ENCODE results near the gene ZNF467. TPM values are rescaled to one million over a fixed set of nuclear protein-coding genes. Genes with fewer than 3 reads are reported as not detected.

The ZNF467 gene
- total RNA-seq, 5 donors from 2014 or later (not counting 1 experiment from before 2014, with no cell fraction given): 3.0 to 5.3 (median 4.5) TPM

GRCh38 chr7:149732111-149732561 is 41.3 kb downstream of the ZNF467 start:
- Histone ChIP-seq H3K36me3 (ENCODE audit: control insufficient read depth in 2 of 2, extremely low read depth in 1 of 2, insufficient read depth in 1 of 2, low read length in 1 of 2) (peaks cover 16 to 24% of the 10 kb centered on the region in 2 donors), H3K4me1 (ENCODE audit: control insufficient read depth in 1 of 2, extremely low read depth in 1 of 2, insufficient read depth in 2 of 2, low read length in 2 of 2) (peaks cover 0 to 10% of the 10 kb centered on the region in 2 experiments), H3K27me3 (replicated peaks in 1 of 2; ENCODE audit: control insufficient read depth in 2 of 2, extremely low read depth in 1 of 2, insufficient read depth in 2 of 2, low read length in 1 of 2) (peaks cover 0 to 16% of the 10 kb centered on the region in 2 experiments), H3K4me3 (ENCODE audit: control insufficient read depth in 1 of 2, extremely low read depth in 1 of 2, low read length in 1 of 2) (no peak overlapping the region), H3K27ac (ENCODE audit: low read length) (no peak overlapping the region), H3K9me3 (no peaks in the 10 kb centered on the region)
- Mint-ChIP-seq H3K36me3 (peaks cover 37% of the 10 kb centered on the region), H3K9me3 (no peaks in the 10 kb centered on the region), H3K27ac (no peak overlapping the region), H3K27me3 (peaks cover 2 to 6% of the 10 kb centered on the region in 2 donors), H3K4me1 (peaks cover 11 to 12% (median 12%) of the 10 kb centered on the region in 3 donors), H3K4me3 (no peak overlapping the region)
- no peak for DNase-seq
- no peak for ATAC-seq (replicated peaks in 1 of 4)
- CTCF ChIA-PET: no interaction called here
- POLR2A ChIA-PET: interaction anchor here in 1 of 2 donors (0.7 kb wide), 1 partner anchor 37 kb away, joined by 3 read pairs; no protein-coding TSS in a partner anchor
- WGBS (ENCODE audit: insufficient coverage): 98% methylated on average over 10 of the region's 10 CpGs

GRCh38 chr7:149731207-149731955 is 42.0 kb downstream of the ZNF467 start:
- Histone ChIP-seq H3K4me1 (ENCODE audit: control insufficient read depth in 1 of 2, extremely low read depth in 1 of 2, insufficient read depth in 2 of 2, low read length in 2 of 2) (peaks cover 0 to 6% of the 10 kb centered on the region in 2 experiments), H3K4me3 (ENCODE audit: control insufficient read depth in 1 of 2, extremely low read depth in 1 of 2, low read length in 1 of 2) (no peak overlapping the region), H3K27ac (ENCODE audit: low read length) (no peak overlapping the region), H3K27me3 (replicated peaks in 1 of 2; ENCODE audit: control insufficient read depth in 2 of 2, extremely low read depth in 1 of 2, insufficient read depth in 2 of 2, low read length in 1 of 2) (peaks cover 0 to 11% of the 10 kb centered on the region in 2 experiments), H3K36me3 (ENCODE audit: control insufficient read depth in 2 of 2, extremely low read depth in 1 of 2, insufficient read depth in 1 of 2, low read length in 1 of 2) (peaks cover 20 to 31% of the 10 kb centered on the region in 2 donors), H3K9me3 (no peaks in the 10 kb centered on the region)
- Mint-ChIP-seq H3K27me3 (peaks cover 0 to under 1% of the 10 kb centered on the region in 2 donors), H3K27ac (no peak overlapping the region), H3K36me3 (peaks cover 42% of the 10 kb centered on the region), H3K4me3 (no peak overlapping the region), H3K9me3 (no peaks in the 10 kb centered on the region), H3K4me1 (peaks cover 8 to 9% (median 8%) of the 10 kb centered on the region in 3 donors)
- POLR2A ChIA-PET: no interaction called here
- ATAC-seq (replicated peaks in 1 of 4) (no peak), DNase-seq (no peak)
- 90% methylated on average over 5 of the region's 14 CpGs for WGBS (ENCODE audit: insufficient coverage)
- CTCF ChIA-PET: no interaction called here

- H3K27ac Mint-ChIP-seq: no peak overlapping the region
- CTCF ChIA-PET: no interaction called here
- no peaks in the 10 kb centered on the region for H3K9me3 ChIP-seq
- no peaks in the 10 kb centered on the region for H3K9me3 Mint-ChIP-seq
- no peak overlapping the region for H3K4me3 ChIP-seq (ENCODE audit: control insufficient read depth in 1 of 2, extremely low read depth in 1 of 2, low read length in 1 of 2)
- H3K36me3 Mint-ChIP-seq: peaks cover 42% of the 10 kb centered on the region
- H3K27me3 Mint-ChIP-seq: no peaks in the 10 kb centered on the region
- WGBS (ENCODE audit: insufficient coverage): 96% methylated on average over 25 of the region's 28 CpGs
- ATAC-seq (replicated peaks in 1 of 4) (no peak), DNase-seq (no peak)
- no peaks in the 10 kb centered on the region for H3K4me1 ChIP-seq (ENCODE audit: control insufficient read depth in 1 of 2, extremely low read depth in 1 of 2, insufficient read depth in 2 of 2, low read length in 2 of 2)
- H3K4me1 Mint-ChIP-seq: no peaks in the 10 kb centered on the region
- POLR2A ChIA-PET: no interaction called here
- peaks cover 20 to 42% of the 10 kb centered on the region in 2 donors for H3K36me3 ChIP-seq (ENCODE audit: control insufficient read depth in 2 of 2, extremely low read depth in 1 of 2, insufficient read depth in 1 of 2, low read length in 1 of 2)
- no peak overlapping the region for H3K27ac ChIP-seq (ENCODE audit: low read length)
- H3K27me3 ChIP-seq (replicated peaks in 1 of 2; ENCODE audit: control insufficient read depth in 2 of 2, extremely low read depth in 1 of 2, insufficient read depth in 2 of 2, low read length in 1 of 2): no peaks in the 10 kb centered on the region
- no peak overlapping the region for H3K4me3 Mint-ChIP-seq
Observed at GRCh38 chr7:149729983-149730801, 43.2 kb downstream of the ZNF467 start.

GRCh38 chr7:149729586-149729982 is 43.8 kb downstream of the ZNF467 start:
- H3K4me1 ChIP-seq (ENCODE audit: control insufficient read depth in 1 of 2, extremely low read depth in 1 of 2, insufficient read depth in 2 of 2, low read length in 2 of 2): no peaks in the 10 kb centered on the region
- H3K9me3 ChIP-seq: no peaks in the 10 kb centered on the region
- no peaks in the 10 kb centered on the region for H3K9me3 Mint-ChIP-seq
- H3K36me3 Mint-ChIP-seq: peaks cover 42% of the 10 kb centered on the region
- no peaks in the 10 kb centered on the region for H3K27me3 ChIP-seq (replicated peaks in 1 of 2; ENCODE audit: control insufficient read depth in 2 of 2, extremely low read depth in 1 of 2, insufficient read depth in 2 of 2, low read length in 1 of 2)
- WGBS (ENCODE audit: insufficient coverage): 89% methylated on average over 4 of the region's 5 CpGs
- no peaks in the 10 kb centered on the region for H3K27me3 Mint-ChIP-seq
- H3K4me3 Mint-ChIP-seq: no peak overlapping the region
- H3K36me3 ChIP-seq (ENCODE audit: control insufficient read depth in 2 of 2, extremely low read depth in 1 of 2, insufficient read depth in 1 of 2, low read length in 1 of 2): peaks cover 20 to 48% of the 10 kb centered on the region in 2 donors
- DNase-seq (no peak), ATAC-seq (replicated peaks in 1 of 4) (no peak)
- no peak overlapping the region for H3K27ac ChIP-seq (ENCODE audit: low read length)
- CTCF ChIA-PET: no interaction called here
- no peak overlapping the region for H3K4me3 ChIP-seq (ENCODE audit: control insufficient read depth in 1 of 2, extremely low read depth in 1 of 2, low read length in 1 of 2)
- H3K27ac Mint-ChIP-seq: no peak overlapping the region
- no peaks in the 10 kb centered on the region for H3K4me1 Mint-ChIP-seq
- POLR2A ChIA-PET: no interaction called here

- Mint-ChIP-seq H3K36me3 (peaks cover 45% of the 10 kb centered on the region), H3K9me3 (no peaks in the 10 kb centered on the region), H3K4me3 (no peak overlapping the region)
Observed at GRCh38 chr7:149728491-149729375, 44.7 kb downstream of the ZNF467 start.

More at GRCh38 chr7:149728491-149729375, 44.7 kb downstream of the ZNF467 start:
- no peak overlapping the region for H3K4me3 ChIP-seq (ENCODE audit: control insufficient read depth in 1 of 2, extremely low read depth in 1 of 2, low read length in 1 of 2)
- no peaks in the 10 kb centered on the region for H3K27me3 ChIP-seq (replicated peaks in 1 of 2; ENCODE audit: control insufficient read depth in 2 of 2, extremely low read depth in 1 of 2, insufficient read depth in 2 of 2, low read length in 1 of 2)
- H3K27me3 Mint-ChIP-seq: no peaks in the 10 kb centered on the region
- no peak overlapping the region for H3K27ac Mint-ChIP-seq
- DNase-seq: no peak
- no peaks in the 10 kb centered on the region for H3K9me3 ChIP-seq
- no peak overlapping the region for H3K27ac ChIP-seq (ENCODE audit: low read length)
- no peaks in the 10 kb centered on the region for H3K4me1 ChIP-seq (ENCODE audit: control insufficient read depth in 1 of 2, extremely low read depth in 1 of 2, insufficient read depth in 2 of 2, low read length in 2 of 2)
- H3K4me1 Mint-ChIP-seq: no peaks in the 10 kb centered on the region
- POLR2A ChIA-PET: no interaction called here
- H3K36me3 ChIP-seq (ENCODE audit: control insufficient read depth in 2 of 2, extremely low read depth in 1 of 2, insufficient read depth in 1 of 2, low read length in 1 of 2): peaks cover 22 to 53% of the 10 kb centered on the region in 2 donors
- CTCF ChIA-PET: no interaction called here
- ATAC-seq (replicated peaks in 1 of 4): no peak
- WGBS (ENCODE audit: insufficient coverage): 90% methylated on average over 20 of the region's 21 CpGs
